ENCODE results near the gene METTL25B. TPM values are rescaled to one million over a fixed set of nuclear protein-coding genes. Genes with fewer than 3 reads are reported as not detected.
"Not testable (repeated sequence)": the region's sequence is repeated elsewhere in the genome, so short reads cannot be mapped to it uniquely, and the experiment has no call there.

The METTL25B gene
- total RNA-seq, 1 experiment from 2014 or later, result 51.0 TPM

DNA sequence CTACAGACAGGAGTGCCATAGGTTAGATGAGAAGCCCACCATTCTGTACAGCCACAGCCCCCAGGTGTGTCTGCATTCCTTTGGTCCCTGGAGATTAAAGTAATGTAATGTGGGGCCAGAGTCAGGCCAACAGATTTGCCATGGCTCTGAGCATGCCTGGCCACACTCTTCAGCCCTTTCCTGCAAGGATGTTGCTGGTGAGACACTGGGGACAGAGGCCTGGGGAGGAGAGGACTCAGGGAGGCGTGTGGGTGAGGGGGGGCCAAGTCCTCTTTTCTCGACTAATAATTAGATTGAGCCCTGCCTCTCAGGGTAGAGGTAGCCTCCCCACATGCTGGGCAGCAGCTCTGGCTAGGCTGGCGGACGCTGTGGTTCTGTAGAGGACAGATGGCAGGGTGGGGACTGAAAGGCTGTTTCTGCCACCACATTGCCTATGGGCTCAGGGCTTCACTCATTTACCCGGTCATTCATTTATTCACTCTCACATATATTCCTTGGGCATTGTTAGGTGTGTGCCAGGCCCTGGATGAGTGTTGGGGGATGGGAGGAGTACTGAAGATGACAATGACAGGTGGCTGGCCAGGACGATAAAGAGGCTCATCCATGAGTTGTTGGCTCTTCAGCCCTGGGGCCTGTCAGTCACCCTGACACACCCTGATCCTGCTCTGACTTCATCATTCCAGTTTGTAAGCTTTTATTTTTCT lies 32.0 kb downstream of the METTL25B start:
- Histone ChIP-seq H3K27ac (no peak overlapping the region), H3K79me2 (ENCODE audit: low read depth) (no peaks in the 10 kb centered on the region; the same call in 1 of the 2 replicates), H3K4me1 (replicated peaks; ENCODE audit: insufficient read depth) (no peaks in the 10 kb centered on the region), H2AFZ (no peak overlapping the region), H3K4me3 (no peak overlapping the region), H3F3A (ENCODE audit: insufficient read depth, low read depth) (peaks cover 10% of the 10 kb centered on the region), H3K36me3 (ENCODE audit: low read depth) (no peaks in the 10 kb centered on the region), H3K4me2 (no peak overlapping the region), H3K9me3 (ENCODE audit: insufficient read depth, low read depth) (no peaks in the 10 kb centered on the region), H4K20me1 (ENCODE audit: insufficient read depth) (no peaks in the 10 kb centered on the region), H3K9me2 (ENCODE audit: insufficient read depth) (no peaks in the 10 kb centered on the region), H3K27me3 (ENCODE audit: insufficient read depth, low read depth) (no peaks in the 10 kb centered on the region)
- no peak for DNase-seq
- intact Hi-C loops (cut with micrococcal nuclease; ENCODE audit: unreplicated experiment), result no loop called here
- TF ChIP-seq EZH2 (IDR thresholded peaks at IDR 0.05; ENCODE audit: low read depth), result no peak
- TF ChIP-seq, protein P1, sequence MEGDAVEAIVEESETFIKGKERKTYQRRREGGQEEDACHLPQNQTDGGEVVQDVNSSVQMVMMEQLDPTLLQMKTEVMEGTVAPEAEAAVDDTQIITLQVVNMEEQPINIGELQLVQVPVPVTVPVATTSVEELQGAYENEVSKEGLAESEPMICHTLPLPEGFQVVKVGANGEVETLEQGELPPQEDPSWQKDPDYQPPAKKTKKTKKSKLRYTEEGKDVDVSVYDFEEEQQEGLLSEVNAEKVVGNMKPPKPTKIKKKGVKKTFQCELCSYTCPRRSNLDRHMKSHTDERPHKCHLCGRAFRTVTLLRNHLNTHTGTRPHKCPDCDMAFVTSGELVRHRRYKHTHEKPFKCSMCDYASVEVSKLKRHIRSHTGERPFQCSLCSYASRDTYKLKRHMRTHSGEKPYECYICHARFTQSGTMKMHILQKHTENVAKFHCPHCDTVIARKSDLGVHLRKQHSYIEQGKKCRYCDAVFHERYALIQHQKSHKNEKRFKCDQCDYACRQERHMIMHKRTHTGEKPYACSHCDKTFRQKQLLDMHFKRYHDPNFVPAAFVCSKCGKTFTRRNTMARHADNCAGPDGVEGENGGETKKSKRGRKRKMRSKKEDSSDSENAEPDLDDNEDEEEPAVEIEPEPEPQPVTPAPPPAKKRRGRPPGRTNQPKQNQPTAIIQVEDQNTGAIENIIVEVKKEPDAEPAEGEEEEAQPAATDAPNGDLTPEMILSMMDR (conservative IDR thresholded peaks at IDR 0.05), result no peak
- no TSS peak for BruUV-seq (replicated peaks)
- CTCF ChIA-PET, result no interaction called here
- POLR2A ChIA-PET (ENCODE audit: unreplicated experiment), result no interaction called here

DNA sequence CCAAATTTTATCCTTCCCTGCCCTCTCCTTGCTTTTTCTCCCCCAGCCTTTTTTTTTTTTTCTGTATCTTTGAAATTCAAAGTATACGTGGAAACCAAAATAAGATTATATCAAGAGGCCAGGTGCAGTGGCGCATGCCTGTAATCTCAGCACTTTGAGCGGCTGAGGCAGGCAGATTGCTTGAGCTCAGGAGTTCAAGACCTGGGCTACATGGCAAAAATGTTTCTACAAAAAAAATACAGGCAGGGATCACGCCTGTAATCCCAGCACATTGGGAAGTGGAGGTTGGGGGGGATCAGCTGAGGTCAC lies 32.5 kb downstream of the METTL25B start:
- H3K9me2 ChIP-seq (ENCODE audit: insufficient read depth), result no peaks in the 10 kb centered on the region
- ChIA-PET CTCF (no interaction called here), POLR2A (ENCODE audit: unreplicated experiment) (no interaction called here)
- peaks cover 14% of the 10 kb centered on the region for H3F3A ChIP-seq (ENCODE audit: insufficient read depth, low read depth)
- H3K4me1 ChIP-seq (replicated peaks; ENCODE audit: insufficient read depth), result peaks cover 3% of the 10 kb centered on the region
- no peak for DNase-seq
- no peaks in the 10 kb centered on the region for H4K20me1 ChIP-seq (ENCODE audit: insufficient read depth)
- TF ChIP-seq, protein P1 (conservative IDR thresholded peaks at IDR 0.05), result no peak
- no peak for TF ChIP-seq EZH2 (IDR thresholded peaks at IDR 0.05; ENCODE audit: low read depth)
- H3K79me2 ChIP-seq (ENCODE audit: low read depth), result peaks cover 3% of the 10 kb centered on the region; the same call in 1 of the 2 replicates
- BruUV-seq (replicated peaks), result no TSS peak
- no peak overlapping the region for H3K4me2 ChIP-seq
- no peaks in the 10 kb centered on the region for H3K36me3 ChIP-seq (ENCODE audit: low read depth)
- no peak overlapping the region for H2AFZ ChIP-seq
- intact Hi-C loops (cut with micrococcal nuclease; ENCODE audit: unreplicated experiment), result no loop called here
- H3K27ac ChIP-seq, result no peak overlapping the region
- no peaks in the 10 kb centered on the region for H3K9me3 ChIP-seq (ENCODE audit: insufficient read depth, low read depth)
- no peaks in the 10 kb centered on the region for H3K27me3 ChIP-seq (ENCODE audit: insufficient read depth, low read depth)
- no peak overlapping the region for H3K4me3 ChIP-seq

GRCh38 chr1:156765136-156765535 lies 36.9 kb downstream of the METTL25B start:
- Histone ChIP-seq H3K4me1 (replicated peaks; ENCODE audit: insufficient read depth) (peaks cover 18% of the 10 kb centered on the region), H3K79me2 (ENCODE audit: low read depth) (peaks cover 35% of the 10 kb centered on the region), H4K20me1 (ENCODE audit: insufficient read depth) (peaks cover 11% of the 10 kb centered on the region; the same call in 1 of the 2 replicates)
- intact Hi-C loops (cut with micrococcal nuclease; ENCODE audit: unreplicated experiment), result loop anchor here (5.0 kb wide), 1 partner anchor 73 kb away; no protein-coding TSS in a partner anchor
- H3K27ac ChIP-seq; H3K36me3 ChIP-seq (ENCODE audit: low read depth); H3K4me2 ChIP-seq; H3K9me2 ChIP-seq (ENCODE audit: insufficient read depth); H3K9me3 ChIP-seq (ENCODE audit: insufficient read depth, low read depth); H3F3A ChIP-seq (ENCODE audit: insufficient read depth, low read depth); DNase-seq; H2AFZ ChIP-seq; H3K27me3 ChIP-seq (ENCODE audit: insufficient read depth, low read depth); POLR2A ChIA-PET (ENCODE audit: unreplicated experiment); BruUV-seq (replicated peaks); H3K4me3 ChIP-seq: not testable (repeated sequence)
- CTCF ChIA-PET, result interaction anchor here (0.6 kb wide), 1 partner anchor 15 kb away, joined by 4 read pairs; no protein-coding TSS in a partner anchor

Measured in PC-9 (cell line).